IMR-90 (cell line): ENCODE results near the gene ATP2B2.
"Not testable (repeated sequence)": the region's sequence is repeated elsewhere in the genome, so short reads cannot be mapped to it uniquely, and the experiment has no call there.

ENCODE experiments used
- BHLHE40 ChIP-seq: fragments of 150-350 bp; IDR thresholded peaks from 2 replicates; pipeline ENCODE4 v1.6.1; 2016; ENCODE audit warnings: mild to moderate bottlenecking, low read depth, low read length
- CEBPB ChIP-seq: IDR thresholded peaks from 2 replicates; pipeline ENCODE4 v1.6.1; 2012; ENCODE audit warnings: low read depth, low read length, improper control_type of control experiment
- MAFK ChIP-seq: IDR thresholded peaks from 2 replicates; pipeline ENCODE4 v1.6.1; 2012; ENCODE audit warnings: low read depth, low read length, improper control_type of control experiment
- MXI1 ChIP-seq: IDR thresholded peaks from 2 replicates; pipeline ENCODE4 v1.6.1; 2012; ENCODE audit warnings: low read depth, mild to moderate bottlenecking, low read length, moderate library complexity, borderline replicate concordance
- POLR2A ChIP-seq: IDR thresholded peaks from 2 replicates; pipeline ENCODE4 v1.6.1; 2012; ENCODE audit warnings: mild to moderate bottlenecking, low read depth, low read length
- TF ChIP-seq, protein P1 (sequence below): conservative IDR thresholded peaks from 2 replicates; pipeline ENCODE4 v1.5.1; 2012; ENCODE audit warnings: mild to moderate bottlenecking, low read depth, low read length, improper control_type of control experiment
- TF ChIP-seq, protein P2 (sequence below): fragments of 150-350 bp; IDR thresholded peaks from 2 replicates; pipeline ENCODE4 v1.6.1; 2017; ENCODE audit warnings: mild to moderate bottlenecking, antibody characterized with exemption, low read length, low read depth

GRCh38 chr3:10540347-10540746 lies 35.0 kb upstream of the ATP2B2 start:
- TF ChIP-seq, protein P1, sequence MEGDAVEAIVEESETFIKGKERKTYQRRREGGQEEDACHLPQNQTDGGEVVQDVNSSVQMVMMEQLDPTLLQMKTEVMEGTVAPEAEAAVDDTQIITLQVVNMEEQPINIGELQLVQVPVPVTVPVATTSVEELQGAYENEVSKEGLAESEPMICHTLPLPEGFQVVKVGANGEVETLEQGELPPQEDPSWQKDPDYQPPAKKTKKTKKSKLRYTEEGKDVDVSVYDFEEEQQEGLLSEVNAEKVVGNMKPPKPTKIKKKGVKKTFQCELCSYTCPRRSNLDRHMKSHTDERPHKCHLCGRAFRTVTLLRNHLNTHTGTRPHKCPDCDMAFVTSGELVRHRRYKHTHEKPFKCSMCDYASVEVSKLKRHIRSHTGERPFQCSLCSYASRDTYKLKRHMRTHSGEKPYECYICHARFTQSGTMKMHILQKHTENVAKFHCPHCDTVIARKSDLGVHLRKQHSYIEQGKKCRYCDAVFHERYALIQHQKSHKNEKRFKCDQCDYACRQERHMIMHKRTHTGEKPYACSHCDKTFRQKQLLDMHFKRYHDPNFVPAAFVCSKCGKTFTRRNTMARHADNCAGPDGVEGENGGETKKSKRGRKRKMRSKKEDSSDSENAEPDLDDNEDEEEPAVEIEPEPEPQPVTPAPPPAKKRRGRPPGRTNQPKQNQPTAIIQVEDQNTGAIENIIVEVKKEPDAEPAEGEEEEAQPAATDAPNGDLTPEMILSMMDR: not testable (repeated sequence)
- TF ChIP-seq CEBPB, MXI1, POLR2A, BHLHE40, MAFK: not testable (repeated sequence)
- TF ChIP-seq, protein P2, sequence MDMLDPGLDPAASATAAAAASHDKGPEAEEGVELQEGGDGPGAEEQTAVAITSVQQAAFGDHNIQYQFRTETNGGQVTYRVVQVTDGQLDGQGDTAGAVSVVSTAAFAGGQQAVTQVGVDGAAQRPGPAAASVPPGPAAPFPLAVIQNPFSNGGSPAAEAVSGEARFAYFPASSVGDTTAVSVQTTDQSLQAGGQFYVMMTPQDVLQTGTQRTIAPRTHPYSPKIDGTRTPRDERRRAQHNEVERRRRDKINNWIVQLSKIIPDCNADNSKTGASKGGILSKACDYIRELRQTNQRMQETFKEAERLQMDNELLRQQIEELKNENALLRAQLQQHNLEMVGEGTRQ: not testable (repeated sequence)
